Measurements from ENCODE around the gene GRIN2C. TPM values are rescaled to one million over a fixed set of nuclear protein-coding genes. Genes with fewer than 3 reads are reported as not detected.

GRIN2C gene
- total RNA-seq, 4 donors from 2014 or later, result 0.16 to 3.5 (median 0.42) TPM; not detected in 1

DNA sequence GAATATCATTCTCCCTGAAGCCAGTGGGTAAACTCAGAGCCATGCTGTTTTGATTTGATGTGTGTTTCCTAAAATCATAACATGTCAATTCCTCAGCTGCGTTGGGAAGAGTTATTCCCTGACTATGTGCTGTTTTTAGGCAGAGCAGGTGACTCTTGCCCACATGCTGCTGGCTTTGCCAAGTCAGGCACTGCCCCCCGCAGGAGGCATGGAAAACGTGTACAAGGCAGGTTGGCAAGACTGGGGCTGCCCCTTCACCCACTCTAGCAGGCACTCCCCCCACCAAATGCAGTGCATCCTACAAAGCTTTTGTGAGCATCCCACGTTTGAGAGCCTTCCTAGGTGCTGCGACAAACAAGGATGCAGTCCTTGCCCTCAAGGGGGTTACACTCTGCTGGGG lies 45.2 kb downstream of the GRIN2C start:
- Histone ChIP-seq H3K27ac (no peak overlapping the region), H3K4me3 (no peak overlapping the region), H3K4me1 (peaks cover 0 to 24% (median 7%) of the 10 kb centered on the region in 3 donors), H3K27me3 (no peaks in the 10 kb centered on the region), H3K36me3 (peaks cover 0 to 66% of the 10 kb centered on the region in 2 donors), H3K9me3 (no peaks in the 10 kb centered on the region)
- TF ChIP-seq, protein P1, sequence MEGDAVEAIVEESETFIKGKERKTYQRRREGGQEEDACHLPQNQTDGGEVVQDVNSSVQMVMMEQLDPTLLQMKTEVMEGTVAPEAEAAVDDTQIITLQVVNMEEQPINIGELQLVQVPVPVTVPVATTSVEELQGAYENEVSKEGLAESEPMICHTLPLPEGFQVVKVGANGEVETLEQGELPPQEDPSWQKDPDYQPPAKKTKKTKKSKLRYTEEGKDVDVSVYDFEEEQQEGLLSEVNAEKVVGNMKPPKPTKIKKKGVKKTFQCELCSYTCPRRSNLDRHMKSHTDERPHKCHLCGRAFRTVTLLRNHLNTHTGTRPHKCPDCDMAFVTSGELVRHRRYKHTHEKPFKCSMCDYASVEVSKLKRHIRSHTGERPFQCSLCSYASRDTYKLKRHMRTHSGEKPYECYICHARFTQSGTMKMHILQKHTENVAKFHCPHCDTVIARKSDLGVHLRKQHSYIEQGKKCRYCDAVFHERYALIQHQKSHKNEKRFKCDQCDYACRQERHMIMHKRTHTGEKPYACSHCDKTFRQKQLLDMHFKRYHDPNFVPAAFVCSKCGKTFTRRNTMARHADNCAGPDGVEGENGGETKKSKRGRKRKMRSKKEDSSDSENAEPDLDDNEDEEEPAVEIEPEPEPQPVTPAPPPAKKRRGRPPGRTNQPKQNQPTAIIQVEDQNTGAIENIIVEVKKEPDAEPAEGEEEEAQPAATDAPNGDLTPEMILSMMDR (IDR thresholded peaks at IDR 0.05), result no peak
- TF ChIP-seq POLR2A (IDR thresholded peaks at IDR 0.05) (no peak), POLR2AphosphoS5 (IDR thresholded peaks at IDR 0.05) (no peak), EP300 (IDR thresholded peaks at IDR 0.05) (no peak)
- ATAC-seq, result no peak
- WGBS, 2 donors (ENCODE audit: low coverage in 1 of 2), result 67 to 87% methylated on average over 3 to 4 of the region's 5 CpGs

DNA sequence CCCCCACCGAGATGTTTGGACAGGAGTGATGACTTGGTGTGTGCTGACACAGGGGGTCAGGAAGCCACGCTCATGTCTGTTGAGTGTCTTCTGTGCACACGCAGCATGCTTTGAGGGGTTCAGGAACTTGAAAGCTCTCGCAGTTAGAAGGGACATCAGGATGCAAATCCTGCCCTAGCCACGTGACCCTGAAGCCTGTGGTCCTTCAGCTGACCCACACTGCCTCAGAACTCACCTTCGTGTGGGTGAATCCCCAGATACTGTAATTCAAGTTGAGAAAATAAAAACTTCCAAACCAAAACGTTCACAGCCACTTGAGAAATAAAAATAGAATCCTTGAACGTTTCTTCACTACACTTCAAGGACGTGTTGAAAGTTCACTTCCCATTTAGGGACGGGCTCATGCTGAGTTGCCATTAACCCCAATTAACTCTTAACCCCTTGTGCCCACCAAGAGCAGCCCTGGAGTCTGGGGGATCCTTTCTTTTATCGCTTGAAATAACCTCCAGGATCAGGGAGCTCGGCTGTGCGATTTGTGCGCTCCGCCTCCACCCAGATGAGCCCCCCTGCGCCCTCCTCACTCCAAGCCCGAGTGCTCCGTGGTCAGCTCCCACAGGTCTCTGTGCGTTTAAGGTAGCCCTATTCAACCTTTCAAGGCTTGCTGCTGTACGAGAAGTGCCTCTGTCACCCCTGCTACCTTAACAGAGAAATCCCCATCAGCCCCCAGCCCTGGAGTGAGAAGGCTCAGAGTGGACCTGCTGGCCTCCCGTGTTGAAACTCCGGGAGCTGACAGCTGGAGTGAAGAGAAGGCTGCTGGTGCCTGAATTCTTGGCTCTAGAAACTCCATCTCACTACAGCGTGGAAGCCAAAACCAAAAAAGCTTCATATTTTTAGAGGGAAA lies 47.3 kb downstream of the GRIN2C start:
- H3K27ac ChIP-seq, result peak overlapping the region in 2 of 4 donors; percentile 48
- H3K27me3 ChIP-seq, result no peaks in the 10 kb centered on the region
- H3K9me3 ChIP-seq, result no peaks in the 10 kb centered on the region
- peaks cover 0 to 24% (median 7%) of the 10 kb centered on the region in 3 donors for H3K4me1 ChIP-seq
- H3K36me3 ChIP-seq, result peaks cover 0 to 64% of the 10 kb centered on the region in 2 donors
- H3K4me3 ChIP-seq, result peak overlapping the region in 1 of 2 donors; percentile 0
- peak; percentile 26 for ATAC-seq
- no peak for TF ChIP-seq POLR2AphosphoS5 (IDR thresholded peaks at IDR 0.05)
- TF ChIP-seq, protein P1 (IDR thresholded peaks at IDR 0.05), result no peak
- TF ChIP-seq EP300 (IDR thresholded peaks at IDR 0.05), result no peak
- no peak for TF ChIP-seq POLR2A (IDR thresholded peaks at IDR 0.05)
- 16 to 38% methylated on average over 6 to 15 of the region's 23 CpGs for WGBS, 2 donors (ENCODE audit: low coverage in 1 of 2)

DNA sequence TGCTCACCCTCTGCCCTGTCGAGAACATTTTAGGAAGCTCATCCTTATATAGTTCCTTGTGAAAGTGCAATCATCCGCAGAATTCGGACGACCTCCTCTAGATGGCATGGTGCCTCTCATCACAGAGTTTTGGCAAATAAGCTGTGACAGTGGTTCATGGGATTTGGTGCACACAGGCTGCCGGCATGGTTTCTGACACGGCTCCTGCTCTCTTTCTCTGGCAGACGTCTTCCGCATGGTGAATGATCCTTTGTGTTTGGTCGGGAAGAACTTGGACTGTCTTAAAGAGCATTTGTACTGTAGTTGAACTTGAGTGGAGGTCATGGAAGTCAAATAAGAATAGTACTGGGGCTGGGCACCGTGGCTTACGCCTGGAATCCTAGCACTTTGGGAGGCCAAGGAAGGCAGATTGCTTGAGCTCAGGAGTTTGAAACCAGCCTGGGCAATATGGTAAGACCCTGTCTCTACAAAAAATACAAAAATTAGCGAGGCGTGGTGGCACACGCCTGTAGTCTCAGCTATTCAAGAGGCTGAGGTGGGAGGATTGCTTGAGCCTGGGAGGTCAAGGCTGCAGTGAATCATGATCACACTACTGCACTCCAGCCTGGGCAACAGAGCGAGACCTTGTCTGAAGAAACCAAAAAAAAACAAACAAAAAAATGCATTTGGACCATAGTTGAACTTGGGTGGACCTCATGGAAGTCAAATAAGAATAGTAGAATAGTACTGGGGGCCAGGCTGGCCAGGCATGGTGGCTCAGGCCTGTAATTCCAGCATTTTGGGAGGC lies 48.8 kb downstream of the GRIN2C start:
- no peak overlapping the region for H3K4me3 ChIP-seq
- ATAC-seq, result no peak
- peaks cover 0 to 57% of the 10 kb centered on the region in 2 donors for H3K36me3 ChIP-seq
- peaks cover 0 to 24% (median 7%) of the 10 kb centered on the region in 3 donors for H3K4me1 ChIP-seq
- 83 to 93% methylated on average over 6 to 12 of the region's 15 CpGs for WGBS, 2 donors (ENCODE audit: low coverage in 1 of 2)
- no peaks in the 10 kb centered on the region for H3K9me3 ChIP-seq
- H3K27me3 ChIP-seq, result no peaks in the 10 kb centered on the region
- H3K27ac ChIP-seq, result peak overlapping the region in 1 of 4 donors; percentile 27
- TF ChIP-seq EP300 (IDR thresholded peaks at IDR 0.05) (no peak), POLR2A (IDR thresholded peaks at IDR 0.05) (no peak), POLR2AphosphoS5 (IDR thresholded peaks at IDR 0.05) (no peak)
- TF ChIP-seq, protein P1 (IDR thresholded peaks at IDR 0.05), result no peak

DNA sequence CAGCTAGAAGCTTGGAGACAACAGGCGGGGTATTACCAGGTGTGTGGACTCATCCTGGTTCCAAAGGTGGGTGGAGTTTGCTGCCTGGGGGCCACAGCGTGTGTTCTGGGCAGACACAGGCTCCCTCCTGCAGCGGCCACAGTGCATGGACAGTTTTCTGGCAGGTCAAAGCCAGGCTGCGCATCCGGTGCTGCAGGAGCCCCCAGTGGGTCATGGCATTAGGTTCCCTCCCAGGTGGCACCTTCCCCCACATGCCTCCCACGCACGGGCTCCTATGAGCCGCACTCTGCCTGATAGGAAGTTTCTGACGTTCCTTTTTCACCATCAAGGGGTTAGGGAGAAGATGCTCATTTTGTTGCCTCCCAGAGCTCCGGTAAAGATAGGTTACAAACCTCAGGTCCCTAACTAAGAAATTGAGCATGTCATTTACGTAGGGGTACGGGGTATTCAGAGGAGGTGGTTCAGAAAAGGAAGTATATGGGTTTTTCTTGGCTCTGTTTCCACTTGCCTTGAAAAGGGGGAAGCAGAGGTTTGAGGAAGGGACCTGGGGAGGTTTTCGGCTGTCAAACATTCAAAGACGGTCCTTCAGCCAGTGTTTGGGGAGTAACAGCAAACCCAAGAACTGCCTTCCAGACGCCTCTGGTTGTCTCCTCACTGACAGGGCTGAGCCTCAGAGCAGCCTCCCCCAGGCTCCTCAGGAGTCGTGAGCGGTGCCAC lies 50.8 kb downstream of the GRIN2C start:
- Histone ChIP-seq H3K27me3 (no peaks in the 10 kb centered on the region), H3K36me3 (peaks cover 0 to 68% of the 10 kb centered on the region in 2 donors), H3K9me3 (no peaks in the 10 kb centered on the region), H3K4me1 (peaks cover 0 to 24% (median 7%) of the 10 kb centered on the region in 3 donors), H3K27ac (no peak overlapping the region), H3K4me3 (no peak overlapping the region)
- TF ChIP-seq EP300 (IDR thresholded peaks at IDR 0.05) (no peak), POLR2AphosphoS5 (IDR thresholded peaks at IDR 0.05) (no peak), POLR2A (IDR thresholded peaks at IDR 0.05) (no peak)
- TF ChIP-seq, protein P1 (IDR thresholded peaks at IDR 0.05), result no peak
- 90 to 100% methylated on average over 3 to 4 of the region's 17 CpGs for WGBS, 2 donors (ENCODE audit: low coverage in 1 of 2)
- no peak for ATAC-seq

All from gastroesophageal sphincter (tissue), 4 donors.